ENCODE results near the gene PTRH2.

Gene PTRH2

GRCh38 chr17:59671386-59671785 lies 35.8 kb downstream of the PTRH2 start:
- DNase-seq, result no peak

- no peak for DNase-seq
Observed at GRCh38 chr17:59669944-59670343, 37.3 kb downstream of the PTRH2 start.

GRCh38 chr17:59669411-59669810 lies 37.8 kb downstream of the PTRH2 start:
- DNase-seq, result no peak

GRCh38 chr17:59668816-59669215 lies 38.4 kb downstream of the PTRH2 start:
- no peak for DNase-seq

GRCh38 chr17:59666235-59666634 lies 41.0 kb downstream of the PTRH2 start:
- no peak for DNase-seq

GRCh38 chr17:59656624-59657023 lies 50.6 kb downstream of the PTRH2 start:
- peak in 2 of 56 donors; percentile 4 to 5 for DNase-seq

- DNase-seq, result no peak
Observed at GRCh38 chr17:59652119-59652518, 55.1 kb downstream of the PTRH2 start.

- no peak for DNase-seq
Observed at GRCh38 chr17:59651346-59651745, 55.9 kb downstream of the PTRH2 start.

GRCh38 chr17:59650642-59651041 lies 56.6 kb downstream of the PTRH2 start:
- DNase-seq, result peak in 7 of 56 donors; percentile 3 to 44 (median 15)

- DNase-seq, result no peak
Observed at GRCh38 chr17:59649886-59650285, 57.3 kb downstream of the PTRH2 start.

Measured in nucleus accumbens (tissue), 56 donors.